ENCODE results near the gene KBTBD12.

Gene KBTBD12

DNA sequence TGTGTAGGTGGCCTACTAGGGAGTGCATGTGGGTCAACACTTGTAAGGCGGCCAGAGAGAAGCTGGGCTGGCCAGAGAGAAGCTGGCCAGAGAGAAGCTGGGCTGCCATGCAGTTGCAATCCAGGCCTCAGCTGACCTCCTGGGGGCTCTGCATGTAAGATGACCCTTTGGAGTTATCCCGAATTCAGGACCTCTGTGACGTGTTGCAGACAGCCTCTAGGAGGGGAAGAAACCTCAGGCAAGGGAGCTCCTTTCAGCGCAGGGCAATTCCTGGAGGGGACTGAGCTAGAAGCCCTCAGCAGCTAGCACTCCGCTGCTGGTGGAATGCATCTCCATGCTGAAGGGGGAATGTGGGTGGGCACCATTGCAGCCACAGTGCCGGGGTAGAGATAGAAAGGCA, 15.8 kb upstream of the KBTBD12 start:
- H3K27ac ChIP-seq (ENCODE audit: low read length): no peak overlapping the region
- H3K9me2 ChIP-seq (replicated peaks; ENCODE audit: insufficient read depth, low read length): no peaks in the 10 kb centered on the region
- no peaks in the 10 kb centered on the region for H3F3A ChIP-seq (ENCODE audit: insufficient read depth, low read length)
- no peaks in the 10 kb centered on the region for H3K36me3 ChIP-seq (replicated peaks; ENCODE audit: insufficient read depth, low read length)
- no peaks in the 10 kb centered on the region for H4K20me1 ChIP-seq (ENCODE audit: insufficient read depth, low read length)
- H3K4me1 ChIP-seq (ENCODE audit: low read length): no peaks in the 10 kb centered on the region
- no peak overlapping the region for H3K9ac ChIP-seq (ENCODE audit: low read length)
- H3K4me2 ChIP-seq (ENCODE audit: low read depth, low read length): no peak overlapping the region
- no peak overlapping the region for H2AFZ ChIP-seq (ENCODE audit: low read length)
- no peaks in the 10 kb centered on the region for H3K9me3 ChIP-seq (replicated peaks; ENCODE audit: insufficient read depth, low read length)
- no peaks in the 10 kb centered on the region for H3K79me2 ChIP-seq (ENCODE audit: low read length)
- DNase-seq: no peak
- H3K4me3 ChIP-seq (ENCODE audit: low read length): no peak overlapping the region
- no peaks in the 10 kb centered on the region for H3K27me3 ChIP-seq (replicated peaks; ENCODE audit: insufficient read depth, low read length)
- no peak for TF ChIP-seq EZH2 (optimal IDR thresholded peaks at IDR 0.05; ENCODE audit: low read depth, low read length)

DNA sequence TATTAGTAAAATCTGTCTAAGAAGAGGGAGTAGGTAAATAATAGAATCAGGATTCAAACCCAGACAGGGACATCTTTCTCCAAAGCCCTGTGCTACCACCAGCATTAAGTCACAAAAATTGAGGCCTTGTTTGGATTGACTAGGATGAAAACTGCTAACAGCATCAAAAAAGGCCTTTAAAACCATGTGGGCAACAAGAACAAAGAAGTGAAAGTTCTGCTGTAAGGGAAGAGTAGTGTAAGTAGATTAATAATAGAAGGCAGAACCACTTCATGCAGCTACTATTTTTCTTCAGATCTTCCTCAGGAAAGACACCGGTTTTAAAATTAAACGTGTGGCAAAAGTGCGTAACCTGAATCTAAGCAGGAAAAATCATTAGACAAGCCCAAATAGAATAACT, 15.3 kb upstream of the KBTBD12 start:
- Histone ChIP-seq H4K20me1 (ENCODE audit: insufficient read depth, low read length) (no peaks in the 10 kb centered on the region), H3K4me1 (ENCODE audit: low read length) (no peaks in the 10 kb centered on the region), H3K4me3 (ENCODE audit: low read length) (no peak overlapping the region), H3K9ac (ENCODE audit: low read length) (no peak overlapping the region), H3K9me3 (replicated peaks; ENCODE audit: insufficient read depth, low read length) (no peaks in the 10 kb centered on the region), H3K36me3 (replicated peaks; ENCODE audit: insufficient read depth, low read length) (no peaks in the 10 kb centered on the region), H3K27me3 (replicated peaks; ENCODE audit: insufficient read depth, low read length) (no peaks in the 10 kb centered on the region), H3K27ac (ENCODE audit: low read length) (no peak overlapping the region), H3K79me2 (ENCODE audit: low read length) (no peaks in the 10 kb centered on the region), H2AFZ (ENCODE audit: low read length) (no peak overlapping the region), H3K9me2 (replicated peaks; ENCODE audit: insufficient read depth, low read length) (no peaks in the 10 kb centered on the region), H3K4me2 (ENCODE audit: low read depth, low read length) (no peak overlapping the region), H3F3A (ENCODE audit: insufficient read depth, low read length) (no peaks in the 10 kb centered on the region)
- TF ChIP-seq EZH2 (optimal IDR thresholded peaks at IDR 0.05; ENCODE audit: low read depth, low read length) (no peak), EZH2phosphoT487 (IDR thresholded peaks at IDR 0.05; ENCODE audit: low read length) (no peak)
- TF ChIP-seq, protein P1, sequence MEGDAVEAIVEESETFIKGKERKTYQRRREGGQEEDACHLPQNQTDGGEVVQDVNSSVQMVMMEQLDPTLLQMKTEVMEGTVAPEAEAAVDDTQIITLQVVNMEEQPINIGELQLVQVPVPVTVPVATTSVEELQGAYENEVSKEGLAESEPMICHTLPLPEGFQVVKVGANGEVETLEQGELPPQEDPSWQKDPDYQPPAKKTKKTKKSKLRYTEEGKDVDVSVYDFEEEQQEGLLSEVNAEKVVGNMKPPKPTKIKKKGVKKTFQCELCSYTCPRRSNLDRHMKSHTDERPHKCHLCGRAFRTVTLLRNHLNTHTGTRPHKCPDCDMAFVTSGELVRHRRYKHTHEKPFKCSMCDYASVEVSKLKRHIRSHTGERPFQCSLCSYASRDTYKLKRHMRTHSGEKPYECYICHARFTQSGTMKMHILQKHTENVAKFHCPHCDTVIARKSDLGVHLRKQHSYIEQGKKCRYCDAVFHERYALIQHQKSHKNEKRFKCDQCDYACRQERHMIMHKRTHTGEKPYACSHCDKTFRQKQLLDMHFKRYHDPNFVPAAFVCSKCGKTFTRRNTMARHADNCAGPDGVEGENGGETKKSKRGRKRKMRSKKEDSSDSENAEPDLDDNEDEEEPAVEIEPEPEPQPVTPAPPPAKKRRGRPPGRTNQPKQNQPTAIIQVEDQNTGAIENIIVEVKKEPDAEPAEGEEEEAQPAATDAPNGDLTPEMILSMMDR (IDR thresholded peaks at IDR 0.05; ENCODE audit: low read length): no peak
- no peak for DNase-seq

DNA sequence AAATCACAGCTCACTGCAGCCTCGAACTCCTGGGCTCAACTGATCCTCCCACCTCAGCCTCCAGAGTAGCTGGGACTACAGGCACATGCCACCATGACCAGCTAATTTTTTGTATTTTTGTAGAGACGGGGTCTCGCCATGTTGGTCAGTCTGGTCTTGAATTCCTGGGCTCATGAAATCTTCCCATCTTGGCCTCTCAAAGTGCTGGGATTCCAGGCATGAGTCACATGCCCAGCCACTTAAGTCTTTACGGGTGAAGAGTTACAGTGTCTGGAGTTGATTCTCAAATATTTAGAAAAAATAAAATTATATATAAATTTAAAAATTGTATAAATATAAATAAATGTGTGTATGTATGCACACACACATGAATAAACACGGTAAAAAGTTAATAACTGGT, 14.5 kb upstream of the KBTBD12 start:
- Histone ChIP-seq H3K4me3 (ENCODE audit: low read length) (no peak overlapping the region), H3K27me3 (replicated peaks; ENCODE audit: insufficient read depth, low read length) (no peaks in the 10 kb centered on the region), H3K4me2 (ENCODE audit: low read depth, low read length) (no peak overlapping the region), H3F3A (ENCODE audit: insufficient read depth, low read length) (no peaks in the 10 kb centered on the region), H3K27ac (ENCODE audit: low read length) (no peak overlapping the region), H3K9ac (ENCODE audit: low read length) (no peak overlapping the region), H3K79me2 (ENCODE audit: low read length) (no peaks in the 10 kb centered on the region), H2AFZ (ENCODE audit: low read length) (no peak overlapping the region), H3K9me3 (replicated peaks; ENCODE audit: insufficient read depth, low read length) (no peaks in the 10 kb centered on the region), H3K36me3 (replicated peaks; ENCODE audit: insufficient read depth, low read length) (no peaks in the 10 kb centered on the region), H3K4me1 (ENCODE audit: low read length) (no peaks in the 10 kb centered on the region), H3K9me2 (replicated peaks; ENCODE audit: insufficient read depth, low read length) (no peaks in the 10 kb centered on the region), H4K20me1 (ENCODE audit: insufficient read depth, low read length) (no peaks in the 10 kb centered on the region)
- TF ChIP-seq EZH2 (optimal IDR thresholded peaks at IDR 0.05; ENCODE audit: low read depth, low read length) (no peak), EZH2phosphoT487 (IDR thresholded peaks at IDR 0.05; ENCODE audit: low read length) (no peak)
- TF ChIP-seq, protein P1 (IDR thresholded peaks at IDR 0.05; ENCODE audit: low read length): no peak
- DNase-seq: no peak

DNA sequence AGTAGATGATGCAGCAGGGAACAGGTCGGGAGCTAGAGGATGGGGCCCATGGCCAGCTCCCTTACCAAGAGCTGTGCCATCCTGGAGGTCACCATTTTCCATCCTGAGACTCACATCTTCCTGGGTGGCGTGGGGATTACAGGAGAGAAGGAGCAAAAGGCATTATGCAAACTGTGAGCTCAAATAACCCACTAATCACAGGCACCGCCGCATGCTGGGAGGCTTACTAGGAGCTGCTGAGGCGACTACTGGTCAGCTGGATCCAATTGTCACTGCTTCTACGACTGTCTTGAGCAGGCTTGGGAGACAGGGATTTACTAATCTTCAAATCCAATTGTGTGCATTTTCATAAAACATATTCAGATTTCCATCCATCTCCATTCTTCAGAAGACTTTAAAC, 12.5 kb upstream of the KBTBD12 start:
- Histone ChIP-seq H3K4me3 (ENCODE audit: low read length) (no peak overlapping the region), H3K4me1 (ENCODE audit: low read length) (no peaks in the 10 kb centered on the region), H3K27me3 (replicated peaks; ENCODE audit: insufficient read depth, low read length) (no peaks in the 10 kb centered on the region), H3K79me2 (ENCODE audit: low read length) (no peaks in the 10 kb centered on the region), H3K9me3 (replicated peaks; ENCODE audit: insufficient read depth, low read length) (no peaks in the 10 kb centered on the region), H2AFZ (ENCODE audit: low read length) (no peak overlapping the region), H3K9ac (ENCODE audit: low read length) (no peak overlapping the region), H3F3A (ENCODE audit: insufficient read depth, low read length) (no peaks in the 10 kb centered on the region), H3K27ac (ENCODE audit: low read length) (no peak overlapping the region), H4K20me1 (ENCODE audit: insufficient read depth, low read length) (no peaks in the 10 kb centered on the region), H3K4me2 (ENCODE audit: low read depth, low read length) (no peak overlapping the region), H3K36me3 (replicated peaks; ENCODE audit: insufficient read depth, low read length) (no peaks in the 10 kb centered on the region), H3K9me2 (replicated peaks; ENCODE audit: insufficient read depth, low read length) (no peaks in the 10 kb centered on the region)
- no peak for TF ChIP-seq EZH2 (optimal IDR thresholded peaks at IDR 0.05; ENCODE audit: low read depth, low read length)
- TF ChIP-seq EZH2phosphoT487 (IDR thresholded peaks at IDR 0.05; ENCODE audit: low read length): no peak
- TF ChIP-seq, protein P1 (IDR thresholded peaks at IDR 0.05; ENCODE audit: low read length): no peak
- no peak for DNase-seq
